Cerebellar nuclear complex (tissue), 1 donor: ENCODE results near the gene PKP2.
"Not testable (repeated sequence)": the region's sequence is repeated elsewhere in the genome, so short reads cannot be mapped to it uniquely, and the experiment has no call there.

Experiments used
- DNase-seq, 2 experiments: peaks; one replicate each; lab custom pipeline; 2025; lab: John Stamatoyannopoulos, UW

Gene PKP2

DNA sequence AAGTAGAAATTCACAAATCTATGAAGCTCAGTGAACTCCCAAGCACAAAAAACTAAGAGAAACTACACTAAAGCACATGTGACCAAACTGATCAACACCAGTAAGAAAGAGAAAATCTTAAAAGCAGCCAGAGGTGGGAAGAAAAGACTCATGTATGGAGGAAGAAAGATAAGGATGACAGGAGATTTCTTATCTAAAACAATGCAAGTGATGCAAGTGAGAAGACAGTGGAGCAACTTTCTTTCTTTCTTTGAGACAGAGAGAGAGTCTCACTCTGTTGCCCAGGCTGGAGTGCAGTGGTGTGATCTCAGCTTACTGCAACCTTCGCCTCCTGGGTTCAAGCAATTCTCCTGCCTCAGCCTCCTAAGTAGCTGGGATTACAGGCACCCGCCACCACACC is 34.9 kb downstream of the PKP2 start:
- DNase-seq = not testable (repeated sequence)

DNA sequence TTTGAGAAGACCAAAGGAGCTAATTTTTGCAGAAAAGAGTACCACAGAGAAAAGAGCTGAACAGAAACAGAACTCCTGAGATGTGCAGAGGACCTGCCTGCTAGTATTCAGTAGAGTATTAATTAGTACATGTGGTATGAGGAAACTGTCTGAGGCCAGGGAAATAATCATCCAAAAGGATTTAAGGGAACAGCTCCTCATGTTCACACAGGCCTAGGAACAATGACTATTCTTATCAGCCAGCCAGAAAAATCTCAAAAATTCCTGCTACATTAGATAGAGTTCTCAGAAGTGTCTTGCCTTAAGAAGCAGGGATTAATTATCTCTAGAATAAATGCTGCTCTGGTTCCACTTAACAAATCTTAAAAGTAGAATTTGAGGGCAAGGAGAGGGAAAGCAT is 36.4 kb downstream of the PKP2 start:
- DNase-seq = no peak

DNA sequence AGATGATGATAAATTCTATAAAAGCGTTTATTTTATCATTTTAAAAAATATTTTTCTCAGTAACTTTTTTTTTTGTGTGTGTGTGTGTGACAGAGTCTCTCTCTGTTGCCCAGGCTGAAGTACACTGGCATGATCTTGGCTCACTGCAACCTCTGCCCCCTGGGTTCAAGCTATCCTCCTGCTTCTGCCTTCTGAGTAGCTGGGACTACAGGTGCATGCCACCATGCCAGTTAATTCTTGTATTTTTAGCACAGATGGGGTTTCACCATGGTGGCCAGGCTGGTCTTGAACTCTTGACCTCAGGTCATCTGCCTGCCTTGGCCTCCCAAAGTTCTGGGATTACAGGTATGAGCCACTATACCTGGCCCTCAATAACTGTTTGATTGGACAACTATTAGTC is 37.2 kb downstream of the PKP2 start:
- no peak for DNase-seq

DNA sequence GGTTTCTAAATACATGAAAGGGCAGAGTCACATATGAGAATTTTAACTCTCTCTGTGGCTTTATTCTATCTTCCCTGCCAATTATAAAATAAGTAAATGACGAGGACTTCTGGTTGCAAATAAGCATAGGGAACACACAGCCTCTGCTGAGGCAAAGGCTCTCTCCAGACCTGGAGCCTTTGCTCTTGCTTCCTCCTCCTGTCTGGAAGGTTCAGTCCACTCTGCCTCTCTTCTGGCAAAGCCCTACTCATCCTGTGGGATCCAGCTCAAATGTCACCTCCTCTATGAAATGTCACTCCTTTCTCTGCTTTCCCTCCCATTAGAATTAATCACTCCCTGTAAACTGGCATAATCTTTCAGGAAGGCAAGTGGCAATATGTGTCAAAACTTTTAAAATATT is 41.9 kb downstream of the PKP2 start:
- no peak for DNase-seq

DNA sequence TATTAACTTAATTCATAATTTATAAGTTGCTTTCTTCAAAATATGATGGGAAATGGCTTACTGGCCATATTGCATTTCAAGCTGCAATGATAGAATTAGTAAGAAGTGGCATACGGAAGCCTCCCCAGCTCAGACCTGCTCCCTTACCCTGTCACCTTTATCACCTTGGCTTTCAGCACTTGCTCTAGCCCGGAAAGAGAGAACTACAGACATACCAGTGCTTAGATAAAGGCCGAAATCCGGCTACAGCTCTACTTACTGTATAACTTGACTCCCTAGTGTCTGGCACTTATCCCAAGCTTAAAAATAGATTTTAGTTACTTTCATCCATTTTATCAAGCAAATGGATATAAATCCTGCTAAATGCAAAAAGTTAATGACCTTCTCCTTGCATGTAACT is 42.5 kb downstream of the PKP2 start:
- no peak for DNase-seq

DNA sequence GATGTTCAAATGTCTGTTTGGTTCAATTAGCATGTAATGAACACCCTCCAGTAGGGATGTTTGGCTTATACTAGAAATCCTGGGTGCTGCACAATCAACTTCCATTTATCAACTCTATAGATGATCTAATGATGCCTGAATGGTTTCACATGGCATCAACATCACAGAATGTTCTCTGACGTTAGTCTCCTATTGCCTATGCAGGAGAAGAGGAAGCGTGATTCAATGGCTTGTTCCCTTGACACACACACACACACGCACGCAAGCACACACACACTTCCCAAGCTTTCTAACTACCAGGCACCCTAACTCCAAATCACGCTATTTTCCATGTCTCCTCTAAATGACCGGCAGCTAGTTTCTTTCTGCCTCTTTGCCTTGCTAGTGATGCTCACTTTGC is 49.3 kb downstream of the PKP2 start:
- no peak for DNase-seq

DNA sequence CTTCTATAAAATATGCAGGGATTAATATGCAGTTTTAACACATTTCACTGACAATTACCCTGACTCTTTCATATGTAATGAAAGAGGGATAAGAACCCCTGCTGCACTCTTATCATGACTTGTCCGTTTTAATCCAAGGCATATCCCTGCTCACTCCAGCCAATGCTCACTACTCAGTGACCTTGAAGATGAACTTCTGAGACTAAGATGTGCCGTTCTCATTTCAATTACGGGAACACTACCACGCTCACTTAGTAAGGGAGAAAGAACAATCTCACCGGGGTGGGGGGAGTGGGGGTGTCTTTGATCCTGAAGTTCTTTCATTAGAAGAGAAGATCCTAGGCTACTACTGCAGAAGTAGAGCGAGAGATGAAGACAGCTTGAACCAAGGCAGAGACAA is 50.5 kb downstream of the PKP2 start:
- DNase-seq = no peak

DNA sequence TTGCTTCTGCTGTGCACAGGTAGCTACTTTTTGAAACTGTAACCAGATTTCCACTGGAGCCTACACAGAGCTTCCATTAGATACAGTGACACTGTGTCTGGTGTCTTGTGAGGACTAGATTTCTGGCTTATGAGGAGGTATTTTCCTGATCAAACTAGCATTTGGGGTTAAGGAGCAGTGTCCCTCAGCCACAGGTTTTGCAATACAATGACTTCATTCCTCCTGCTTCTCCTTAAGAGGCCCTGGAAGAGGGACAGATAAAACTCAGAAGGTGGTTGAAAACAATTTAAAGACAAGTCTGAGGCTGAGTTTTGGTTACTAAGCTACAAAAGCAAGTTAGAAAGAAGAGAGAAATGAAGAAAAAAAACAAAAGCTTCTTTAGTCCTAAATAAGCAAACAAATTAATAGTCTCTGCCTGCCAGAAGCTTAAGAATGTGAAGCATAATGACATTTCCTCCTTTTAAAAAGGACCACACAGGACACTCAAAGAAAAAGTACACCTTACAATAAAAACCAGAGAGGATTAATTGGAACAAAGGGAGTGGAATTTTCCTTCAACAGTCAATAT is 53.0 kb downstream of the PKP2 start:
- no peak for DNase-seq

DNA sequence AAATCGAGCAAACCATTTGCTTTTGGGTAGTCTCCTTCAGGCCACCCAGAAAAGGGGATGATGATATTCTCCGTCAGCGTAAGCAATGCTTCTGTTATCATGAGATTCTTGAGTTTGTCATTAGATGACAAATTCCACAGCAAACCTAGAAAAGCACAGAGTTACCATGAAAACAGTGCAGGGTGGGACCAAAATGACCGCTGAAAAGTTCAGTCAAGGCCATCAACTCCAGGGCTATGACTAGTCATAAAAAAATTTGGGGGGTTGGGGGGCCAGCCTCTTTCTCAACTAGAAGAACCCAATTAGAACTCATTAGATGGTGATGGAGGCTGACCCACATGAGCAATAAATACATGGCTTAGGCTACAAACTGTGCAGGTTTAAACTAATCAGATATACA is 55.5 kb downstream of the PKP2 start:
- DNase-seq = no peak

DNA sequence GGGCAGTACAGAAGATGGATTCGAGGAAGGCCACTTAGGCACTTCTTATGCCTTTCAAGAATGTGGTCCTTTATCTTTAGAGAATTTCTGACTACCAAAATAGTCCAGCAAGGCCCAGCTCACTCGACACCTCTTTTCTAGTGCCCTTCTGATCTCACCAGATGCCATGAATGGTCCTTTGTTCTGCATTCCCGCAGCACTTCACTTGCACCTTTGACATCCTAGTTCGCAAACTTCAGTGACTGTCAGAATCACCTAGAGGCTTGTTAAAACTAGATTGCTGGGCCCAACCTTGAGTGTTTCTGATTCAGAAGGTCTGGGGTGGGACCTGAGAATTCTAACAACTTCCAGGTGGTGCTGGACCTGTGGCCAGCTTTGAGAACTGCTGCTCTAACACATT is 56.7 kb downstream of the PKP2 start:
- DNase-seq = no peak

DNA sequence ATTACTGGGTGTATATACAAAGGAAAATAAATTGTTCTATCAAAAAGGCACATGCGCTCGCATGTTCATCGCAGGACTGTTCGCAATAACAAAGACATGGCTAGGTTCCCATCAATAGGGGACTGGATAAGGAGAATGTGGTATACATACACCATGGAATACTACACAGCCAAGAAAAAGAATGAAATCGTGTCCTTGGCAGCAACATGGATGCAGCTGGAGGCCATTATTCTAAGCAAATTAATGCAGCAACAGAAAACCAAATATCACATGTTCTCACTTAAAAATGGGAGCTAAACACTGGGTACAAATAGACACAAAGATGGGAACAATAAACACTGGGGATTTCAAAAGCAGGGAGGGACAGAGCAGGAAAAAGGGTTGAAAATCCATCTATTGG is 58.6 kb downstream of the PKP2 start:
- no peak for DNase-seq

DNA sequence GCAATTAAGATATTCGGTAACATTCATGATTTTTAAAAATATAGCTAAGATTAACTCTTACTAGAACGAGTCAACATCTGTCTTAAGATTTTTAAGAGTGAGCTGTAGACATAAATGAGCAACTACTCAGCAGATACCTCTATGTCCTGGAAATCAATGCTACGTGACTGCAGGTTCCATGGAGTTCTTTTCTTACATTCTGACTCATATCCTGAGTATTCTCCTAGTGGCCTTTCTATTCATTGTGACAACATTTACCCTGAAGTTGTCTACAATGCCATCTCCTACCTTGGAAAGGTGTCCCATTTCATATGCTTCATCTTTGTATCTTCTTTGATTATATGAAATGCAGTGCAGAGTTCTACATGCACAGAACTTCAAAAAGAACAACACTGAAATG is 59.9 kb downstream of the PKP2 start:
- DNase-seq = no peak

DNA sequence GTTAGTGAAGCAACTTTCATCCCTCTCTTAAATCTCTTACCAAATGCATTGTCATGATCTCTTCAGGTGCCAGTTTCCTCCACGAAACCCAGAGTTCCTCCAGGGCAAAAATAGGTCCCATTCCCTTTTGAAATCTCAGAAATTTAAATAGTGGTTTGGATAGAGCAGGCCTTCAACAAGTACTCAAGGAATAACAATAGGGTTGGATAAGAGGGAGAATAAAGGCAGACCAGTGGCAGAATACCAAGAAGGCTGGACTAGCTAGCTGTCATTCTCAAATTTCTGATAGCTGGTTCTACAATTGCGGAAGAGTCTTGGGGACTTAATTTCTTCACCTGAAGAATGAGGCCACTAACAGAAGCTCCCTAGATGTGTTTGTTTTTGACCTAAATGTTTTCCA is 62.5 kb downstream of the PKP2 start:
- no peak for DNase-seq

DNA sequence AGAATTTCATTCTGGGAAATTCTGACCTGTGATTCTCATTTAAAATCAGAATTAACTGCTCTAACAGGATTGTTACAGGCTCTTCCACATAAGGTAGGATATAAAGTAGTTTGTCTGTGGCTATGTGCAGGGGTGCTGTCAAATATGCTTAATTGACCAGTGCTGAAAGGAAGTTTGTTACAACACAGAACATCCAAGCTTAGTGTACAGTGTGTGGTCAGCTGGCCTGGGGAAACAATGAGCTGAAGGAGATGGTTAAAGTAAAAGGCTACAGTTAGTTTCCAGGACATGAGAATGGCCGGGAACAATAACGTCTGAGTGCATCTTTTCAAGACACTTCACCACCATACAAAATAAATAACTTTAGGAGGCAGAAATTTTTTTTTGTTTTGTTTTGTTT is 68.0 kb downstream of the PKP2 start:
- DNase-seq = no peak

DNA sequence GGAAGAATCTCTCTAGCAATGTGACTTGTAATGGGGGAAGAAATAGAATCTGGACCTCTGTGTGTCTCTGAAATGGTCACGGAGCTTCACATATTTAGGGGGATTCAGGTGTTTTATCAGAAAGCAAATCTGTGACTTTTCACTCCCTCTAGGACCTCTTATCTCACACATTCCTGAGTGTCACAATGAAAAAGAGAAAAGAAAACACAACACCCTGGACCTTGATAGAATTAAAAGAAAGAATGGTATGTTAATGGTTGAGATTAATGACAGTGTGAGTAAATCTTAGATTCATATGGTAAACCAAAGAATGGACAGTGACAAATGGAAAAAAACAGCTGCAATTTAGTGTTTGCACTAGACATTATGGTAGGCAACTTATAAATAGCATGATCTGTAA is 68.5 kb downstream of the PKP2 start:
- no peak for DNase-seq

DNA sequence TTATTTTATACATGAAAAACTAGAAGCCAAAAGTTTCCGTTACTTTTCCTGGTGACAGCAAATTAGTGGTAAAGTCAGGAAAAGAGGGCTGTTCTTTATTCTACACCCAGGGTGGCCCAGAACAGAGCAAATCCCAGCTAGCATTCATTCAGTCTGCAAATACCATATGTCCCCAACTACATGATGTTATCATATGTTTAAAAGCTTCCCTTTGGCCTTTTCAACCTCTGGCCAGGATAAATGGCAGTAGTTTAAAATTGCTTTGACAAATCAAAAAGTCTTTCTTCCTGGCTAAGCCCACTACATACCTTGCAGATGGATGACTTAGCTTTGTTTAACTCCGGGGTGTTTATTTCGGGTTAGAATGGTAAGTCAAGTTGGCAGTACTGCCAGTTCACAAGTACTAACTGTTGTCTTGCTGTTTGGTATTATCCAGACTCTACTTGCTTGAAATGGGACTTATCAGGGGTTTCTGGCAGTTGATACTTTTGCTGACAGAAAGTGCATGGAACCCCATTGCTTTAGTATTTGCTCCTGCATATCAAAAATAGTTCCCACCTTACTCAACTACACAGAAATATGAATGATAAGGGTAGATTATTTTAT is 69.7 kb downstream of the PKP2 start:
- no peak for DNase-seq

DNA sequence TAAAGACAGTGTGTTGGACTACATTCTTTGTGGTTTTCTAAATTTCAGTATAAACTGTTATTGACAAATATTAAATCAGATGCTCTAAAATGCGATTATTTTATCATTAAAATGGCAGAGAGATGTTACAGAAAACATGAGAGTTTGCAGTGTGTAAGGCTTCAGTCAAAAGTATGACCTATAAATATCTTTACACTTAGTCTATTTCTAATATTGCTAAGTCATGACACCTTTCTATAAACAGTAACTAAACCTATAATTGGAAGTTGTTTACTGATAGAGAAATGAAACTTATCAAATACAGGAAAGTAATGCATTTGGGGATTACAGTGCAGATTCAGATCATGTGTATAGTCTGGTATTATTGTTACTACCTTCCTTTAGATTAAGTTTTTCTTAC is 72.0 kb downstream of the PKP2 start:
- DNase-seq = no peak

DNA sequence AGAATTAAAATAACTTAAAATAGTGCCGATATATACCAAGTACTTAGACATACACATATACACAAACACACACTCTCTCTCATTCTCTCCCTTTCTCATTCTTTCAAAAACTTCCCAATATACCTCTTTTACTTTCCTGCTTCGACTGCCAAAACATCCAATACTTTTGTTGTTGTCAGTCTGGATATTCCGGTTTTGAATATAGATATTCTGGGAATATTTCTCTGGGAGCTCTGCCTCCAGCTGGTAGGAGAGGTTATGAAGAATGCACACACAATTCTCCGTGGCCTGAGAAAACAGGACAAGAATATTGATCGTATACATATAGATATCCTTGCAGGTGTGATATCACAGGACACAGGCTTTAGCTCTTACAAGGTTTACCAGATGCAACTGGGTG is 74.2 kb downstream of the PKP2 start:
- DNase-seq = no peak

DNA sequence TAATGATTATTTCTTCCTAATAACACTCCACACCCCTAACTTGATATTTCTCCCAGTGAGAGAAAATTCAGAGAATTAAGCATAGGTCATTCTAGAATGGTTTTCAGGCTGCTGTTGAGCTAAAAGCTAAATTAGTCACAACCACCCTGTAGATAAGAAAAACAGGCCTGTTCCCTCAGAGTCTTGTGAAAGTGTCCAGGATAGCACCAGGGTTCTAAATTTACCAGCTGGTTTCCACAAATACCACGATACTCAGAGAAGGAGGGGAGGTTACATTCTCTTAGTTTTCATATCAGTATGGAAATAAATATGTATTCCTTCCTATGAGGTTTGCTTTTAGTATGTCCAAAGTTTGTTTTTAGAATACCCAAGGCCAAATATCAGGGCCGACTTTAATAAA is 74.9 kb downstream of the PKP2 start:
- DNase-seq = no peak

DNA sequence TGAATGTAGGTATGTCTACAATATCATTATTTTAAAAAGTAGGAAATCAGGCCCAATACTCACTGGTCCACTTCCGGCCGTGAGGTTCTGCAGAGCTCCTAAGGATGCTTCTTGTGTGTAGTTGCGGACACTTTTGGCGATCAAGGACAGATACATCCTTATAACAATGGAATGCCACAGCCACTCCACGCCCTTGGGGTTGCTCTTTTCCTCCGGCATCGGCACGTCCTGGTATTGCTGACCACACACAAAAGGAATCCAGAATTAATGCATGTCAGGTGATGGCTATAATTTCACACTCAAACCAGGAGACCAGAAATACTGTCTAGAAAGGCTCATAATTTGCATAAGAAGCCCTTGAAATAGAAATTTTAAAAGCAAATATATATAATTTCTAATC is 75.3 kb downstream of the PKP2 start:
- DNase-seq = no peak

DNA sequence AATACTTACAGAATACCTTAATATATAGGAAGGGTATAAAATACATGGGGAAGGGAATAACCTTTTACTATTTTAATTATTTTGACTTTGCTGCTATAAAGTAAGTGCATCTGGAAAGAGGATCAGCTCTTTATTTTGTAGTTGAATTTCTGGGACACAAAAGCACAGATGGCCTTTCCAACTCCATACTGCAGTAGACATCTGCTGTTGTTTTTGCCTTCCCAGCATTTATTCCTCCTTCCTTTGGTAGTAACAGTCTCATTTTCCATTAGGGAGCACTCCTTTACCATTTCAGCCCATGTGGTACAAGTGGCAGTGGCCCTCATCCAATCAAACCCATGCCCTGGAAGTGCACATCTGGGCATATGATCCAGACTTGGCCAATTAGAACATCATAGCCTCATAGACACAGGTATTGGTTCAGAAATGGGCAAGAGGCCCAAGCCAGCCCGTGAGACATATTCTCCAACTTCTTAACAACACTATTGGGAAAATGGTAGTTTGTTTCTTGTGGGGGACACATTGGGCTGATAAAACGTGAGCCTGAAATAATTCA is 76.1 kb downstream of the PKP2 start:
- DNase-seq = no peak

DNA sequence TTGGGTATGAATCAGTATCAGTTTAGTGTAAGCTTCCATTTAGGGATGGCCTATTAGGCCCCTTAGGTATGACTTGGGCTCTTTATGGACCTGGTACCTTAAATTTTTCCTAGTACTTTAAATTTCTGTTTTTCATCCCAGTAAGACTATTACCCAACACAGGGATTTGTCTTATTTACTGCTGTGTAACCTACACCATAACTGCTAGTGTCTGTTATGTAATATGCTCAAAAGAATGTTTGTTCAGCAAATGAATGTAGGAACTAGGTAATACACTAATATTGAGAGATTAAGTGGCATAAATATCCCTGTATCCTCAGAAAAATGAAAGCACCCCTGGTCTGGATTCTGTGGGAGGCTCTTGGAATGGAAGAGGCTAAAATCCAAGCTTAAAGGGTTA is 77.2 kb downstream of the PKP2 start:
- no peak for DNase-seq

DNA sequence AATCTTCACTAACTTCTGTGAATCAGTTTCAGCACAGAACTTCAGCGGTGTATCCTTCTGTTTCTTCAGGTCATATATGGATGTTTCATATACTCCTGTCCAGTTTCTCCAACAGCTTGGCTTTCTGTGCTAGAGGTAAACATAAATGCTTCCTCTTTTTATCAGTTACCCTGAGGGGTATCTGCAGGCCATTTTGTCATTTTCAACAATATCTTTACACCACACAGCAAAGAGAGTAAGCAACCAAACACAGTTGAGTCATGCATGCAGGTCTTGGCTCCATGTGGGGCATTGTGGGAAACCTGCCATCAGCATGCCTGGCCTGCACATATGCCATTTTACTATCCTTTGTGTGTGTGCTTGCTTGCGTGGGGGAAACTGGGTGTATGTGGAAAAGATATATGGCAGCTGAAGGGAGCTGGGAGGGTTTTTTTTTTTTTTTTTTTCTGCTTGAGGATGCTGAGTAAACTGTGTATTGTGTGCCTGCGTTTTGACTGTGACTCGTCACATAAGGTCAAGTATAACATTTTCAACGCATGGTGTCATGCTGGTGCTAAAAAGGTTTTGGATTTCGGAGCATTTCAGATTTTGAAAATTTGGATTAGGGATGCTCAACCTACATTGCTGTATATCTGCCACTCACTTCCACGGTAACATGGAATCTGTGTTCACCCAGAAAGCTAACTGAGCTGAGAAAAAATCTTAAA is 84.7 kb downstream of the PKP2 start:
- DNase-seq = no peak

DNA sequence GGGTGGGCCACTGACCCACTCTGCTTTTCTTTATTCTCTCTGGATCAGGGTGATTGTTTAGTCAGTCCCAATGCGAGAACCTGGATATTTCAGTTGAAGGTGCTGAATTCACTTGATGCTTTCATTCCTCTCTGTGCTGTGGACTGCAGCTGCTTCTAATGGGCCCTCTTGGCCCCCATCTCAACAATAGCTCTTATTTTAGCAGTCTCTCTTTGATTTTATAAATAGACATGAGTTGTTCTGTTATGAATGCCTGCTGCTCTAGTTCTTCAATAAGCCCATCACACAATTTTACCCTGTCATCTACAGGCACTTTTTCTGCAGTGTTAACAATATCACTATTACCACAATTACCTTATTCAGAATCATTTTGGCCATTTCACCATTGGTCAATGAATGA is 86.7 kb downstream of the PKP2 start:
- DNase-seq = no peak
